ENCODE results near the gene LPGAT1. TPM values are rescaled to one million over a fixed set of nuclear protein-coding genes. Genes with fewer than 3 reads are reported as not detected.

The LPGAT1 gene
- polyA plus RNA-seq, 3 donors from 2014 or later = 29.1 to 63.3 (median 46.9) TPM

GRCh38 chr1:211742272-211742671, 88.3 kb downstream of the LPGAT1 start:
- no peaks in the 10 kb centered on the region for H3K9me3 Mint-ChIP-seq
- no peaks in the 10 kb centered on the region for H3K27me3 Mint-ChIP-seq (ENCODE audit: low read depth in 3 of 3)
- H3K4me3 Mint-ChIP-seq = no peak overlapping the region
- DNase-seq = no peak
- peak overlapping the region in 1 of 6 donors; percentile 30 for H3K27ac Mint-ChIP-seq
- peaks cover 3 to 16% (median 9%) of the 10 kb centered on the region in 3 donors for H3K36me3 Mint-ChIP-seq
- peaks cover 36 to 45% of the 10 kb centered on the region in 2 donors for H3K4me1 Mint-ChIP-seq

GRCh38 chr1:211741788-211742187, 88.8 kb downstream of the LPGAT1 start:
- no peaks in the 10 kb centered on the region for H3K27me3 Mint-ChIP-seq (ENCODE audit: low read depth in 3 of 3)
- peaks cover 0 to 13% (median 6%) of the 10 kb centered on the region in 3 donors for H3K36me3 Mint-ChIP-seq
- no peak for DNase-seq
- no peaks in the 10 kb centered on the region for H3K9me3 Mint-ChIP-seq
- H3K27ac Mint-ChIP-seq = peak overlapping the region in 1 of 6 donors; percentile 35
- no peak overlapping the region for H3K4me3 Mint-ChIP-seq
- H3K4me1 Mint-ChIP-seq = peaks cover 36 to 45% of the 10 kb centered on the region in 2 donors

- H3K36me3 Mint-ChIP-seq = peaks cover 0 to 8% (median 6%) of the 10 kb centered on the region in 3 donors
- H3K4me3 Mint-ChIP-seq = peak overlapping the region in 3 of 5 donors; percentile 38 to 51 (median 50)
- peaks cover 36 to 45% of the 10 kb centered on the region in 2 donors for H3K4me1 Mint-ChIP-seq
- H3K27ac Mint-ChIP-seq = peak overlapping the region in 2 of 6 donors; percentile 72 to 85
- DNase-seq = no peak
- no peaks in the 10 kb centered on the region for H3K9me3 Mint-ChIP-seq
- no peaks in the 10 kb centered on the region for H3K27me3 Mint-ChIP-seq (ENCODE audit: low read depth in 3 of 3)
Measured at GRCh38 chr1:211741116-211741515, 89.4 kb downstream of the LPGAT1 start.

- peak overlapping the region; percentile 59 to 90 (median 80) for H3K4me3 Mint-ChIP-seq
- H3K27ac Mint-ChIP-seq = peak overlapping the region; percentile 43 to 92 (median 80)
- H3K36me3 Mint-ChIP-seq = peaks cover 0 to 3% (median 0%) of the 10 kb centered on the region in 3 donors
- H3K27me3 Mint-ChIP-seq (ENCODE audit: low read depth in 3 of 3) = no peaks in the 10 kb centered on the region
- peaks cover 36 to 45% of the 10 kb centered on the region in 2 donors for H3K4me1 Mint-ChIP-seq
- H3K9me3 Mint-ChIP-seq = no peaks in the 10 kb centered on the region
- DNase-seq = peak; percentile 38 to 45 (median 43)
Measured at GRCh38 chr1:211739671-211740411, 90.7 kb downstream of the LPGAT1 start.

GRCh38 chr1:211738691-211739301, 91.8 kb downstream of the LPGAT1 start:
- no peaks in the 10 kb centered on the region for H3K27me3 Mint-ChIP-seq (ENCODE audit: low read depth in 3 of 3)
- H3K36me3 Mint-ChIP-seq = peaks cover 0 to 3% (median 0%) of the 10 kb centered on the region in 3 donors
- peaks cover 36 to 45% of the 10 kb centered on the region in 2 donors for H3K4me1 Mint-ChIP-seq
- peak overlapping the region; percentile 59 to 90 (median 80) for H3K4me3 Mint-ChIP-seq
- peak overlapping the region; percentile 9 to 85 (median 72) for H3K27ac Mint-ChIP-seq
- H3K9me3 Mint-ChIP-seq = no peaks in the 10 kb centered on the region
- DNase-seq = peak; percentile 28 to 29 (median 28)

DNA sequence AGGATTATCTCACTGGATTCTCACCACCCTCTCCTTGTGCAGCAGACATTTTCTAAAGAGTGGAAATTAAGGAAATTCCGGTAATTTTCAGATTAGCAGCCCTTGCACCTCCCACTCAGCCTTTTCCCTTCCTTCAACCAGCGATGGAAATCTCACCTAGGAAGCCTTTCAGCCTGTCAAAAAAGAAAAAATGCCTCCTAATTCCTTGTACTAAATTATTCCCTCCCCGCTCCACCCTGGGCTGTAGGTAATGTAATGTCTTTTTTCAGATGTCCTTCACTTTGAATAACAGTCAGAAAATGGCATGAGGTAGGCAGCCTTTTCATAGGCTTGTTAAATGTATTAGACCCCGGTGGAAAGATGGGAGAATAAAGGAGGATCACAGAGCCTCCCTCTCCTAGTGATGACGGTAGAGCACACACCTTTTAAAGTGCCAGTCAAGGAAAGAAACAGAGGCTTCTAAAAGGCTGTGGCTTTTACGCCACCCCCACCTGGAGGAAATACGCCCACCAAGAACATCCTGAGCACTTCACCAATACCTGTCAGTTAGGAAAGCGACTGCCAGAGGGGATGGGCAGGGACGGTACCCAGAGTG, 92.4 kb downstream of the LPGAT1 start:
- Mint-ChIP-seq H3K4me3 (peak overlapping the region; percentile 31 to 90 (median 59)), H3K36me3 (peaks cover 0 to 3% (median 0%) of the 10 kb centered on the region in 3 donors), H3K27ac (peak overlapping the region in 5 of 6 donors; percentile 2 to 85 (median 67)), H3K27me3 (ENCODE audit: low read depth in 3 of 3) (no peaks in the 10 kb centered on the region), H3K4me1 (peaks cover 36 to 45% of the 10 kb centered on the region in 2 donors), H3K9me3 (no peaks in the 10 kb centered on the region)
- DNase-seq = no peak

- DNase-seq = no peak
- Mint-ChIP-seq H3K9me3 (no peaks in the 10 kb centered on the region), H3K27ac (peak overlapping the region in 1 of 6 donors; percentile 6), H3K4me1 (peaks cover 34 to 45% of the 10 kb centered on the region in 2 donors), H3K36me3 (no peaks in the 10 kb centered on the region), H3K27me3 (ENCODE audit: low read depth in 3 of 3) (peaks cover 0 to under 1% (median 0%) of the 10 kb centered on the region in 3 donors), H3K4me3 (no peak overlapping the region)
Measured at GRCh38 chr1:211737115-211738035, 93.2 kb downstream of the LPGAT1 start.

DNA sequence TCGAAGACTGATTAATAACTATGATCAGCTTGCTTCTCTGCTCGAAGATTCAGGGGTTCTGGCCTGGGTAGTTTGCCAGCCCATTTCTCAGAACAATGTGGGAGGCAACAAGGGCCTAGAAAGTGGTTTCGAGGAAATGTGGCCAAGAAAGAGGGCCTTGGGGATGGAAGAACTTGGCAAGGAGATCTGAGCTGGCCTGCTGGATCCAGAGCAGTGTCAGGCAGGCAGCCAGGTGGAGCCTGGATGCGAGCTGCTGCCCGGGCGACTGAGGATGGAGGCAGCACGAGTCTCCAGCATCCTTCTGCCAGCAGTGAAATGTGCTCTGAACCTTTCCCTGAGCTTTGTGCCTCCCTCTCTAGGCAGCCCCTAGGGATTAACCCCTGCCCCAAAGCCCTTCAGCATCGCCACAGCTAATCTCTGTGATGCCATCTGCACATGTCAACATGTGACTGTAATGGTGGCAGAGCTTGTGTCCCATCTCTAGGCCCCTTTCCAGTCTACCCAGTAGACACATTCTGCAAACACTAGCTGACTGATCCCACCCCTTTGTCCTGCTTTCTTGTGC, 94.1 kb downstream of the LPGAT1 start:
- H3K9me3 Mint-ChIP-seq = no peaks in the 10 kb centered on the region

GRCh38 chr1:211735208-211736170, 95.1 kb downstream of the LPGAT1 start:
- H3K9me3 Mint-ChIP-seq = no peaks in the 10 kb centered on the region
- peaks cover 0 to 2% (median 0%) of the 10 kb centered on the region in 3 donors for H3K27me3 Mint-ChIP-seq (ENCODE audit: low read depth in 3 of 3)
- no peaks in the 10 kb centered on the region for H3K36me3 Mint-ChIP-seq
- H3K27ac Mint-ChIP-seq = no peak overlapping the region
- DNase-seq = no peak
- H3K4me1 Mint-ChIP-seq = peaks cover 26 to 32% of the 10 kb centered on the region in 2 donors
- H3K4me3 Mint-ChIP-seq = no peak overlapping the region

More for the DNA sequence above, 94.1 kb downstream of the LPGAT1 start:
- no peak for DNase-seq
- Mint-ChIP-seq H3K4me1 (peaks cover 34 to 41% of the 10 kb centered on the region in 2 donors), H3K27me3 (ENCODE audit: low read depth in 3 of 3) (peaks cover 0 to 2% (median 0%) of the 10 kb centered on the region in 3 donors), H3K36me3 (no peaks in the 10 kb centered on the region), H3K27ac (no peak overlapping the region), H3K4me3 (no peak overlapping the region)

GRCh38 chr1:211734791-211735190, 95.8 kb downstream of the LPGAT1 start:
- H3K27me3 Mint-ChIP-seq (ENCODE audit: low read depth in 3 of 3) = peaks cover 0 to 3% (median 2%) of the 10 kb centered on the region in 3 donors
- no peak overlapping the region for H3K27ac Mint-ChIP-seq
- no peaks in the 10 kb centered on the region for H3K9me3 Mint-ChIP-seq

GRCh38 chr1:211734359-211734758, 96.2 kb downstream of the LPGAT1 start:
- H3K27me3 Mint-ChIP-seq (ENCODE audit: low read depth in 3 of 3) = peaks cover 0 to 3% (median 2%) of the 10 kb centered on the region in 3 donors
- no peak overlapping the region for H3K27ac Mint-ChIP-seq
- no peaks in the 10 kb centered on the region for H3K36me3 Mint-ChIP-seq

More at GRCh38 chr1:211734791-211735190, 95.8 kb downstream of the LPGAT1 start:
- Mint-ChIP-seq H3K4me1 (peaks cover 19 to 25% of the 10 kb centered on the region in 2 donors), H3K4me3 (no peak overlapping the region), H3K36me3 (no peaks in the 10 kb centered on the region)
- no peak for DNase-seq

More at GRCh38 chr1:211734359-211734758, 96.2 kb downstream of the LPGAT1 start:
- no peak for DNase-seq
- Mint-ChIP-seq H3K4me3 (no peak overlapping the region), H3K9me3 (no peaks in the 10 kb centered on the region), H3K4me1 (peaks cover 14 to 21% of the 10 kb centered on the region in 2 donors)

Measured in immature natural killer cell (primary cell).